ES-I3 (cell line): ENCODE measurements around the gene RAD51B.

Experiments
- H3K36me3 ChIP-seq: 2 replicates; pipeline ENCODE4 v1.6.1; 2013; ENCODE audit warnings: mild to moderate bottlenecking, low read length, control low read depth, moderate library complexity; ENCODE audit not compliant: insufficient read depth
- H3K4me1 ChIP-seq: 2 replicates; pipeline ENCODE4 v1.6.1; 2013; ENCODE audit warnings: mild to moderate bottlenecking, control low read depth, low read length; ENCODE audit not compliant: insufficient read depth
- H3K9ac ChIP-seq: 2 replicates; pipeline ENCODE4 v1.6.1; 2013; ENCODE audit warnings: low read depth, mild to moderate bottlenecking, low read length, moderate library complexity
- H3K9me3 ChIP-seq: 2 replicates; pipeline ENCODE4 v1.6.1; 2013; ENCODE audit warnings: mild to moderate bottlenecking, low read length, moderate library complexity; ENCODE audit not compliant: control insufficient read depth, insufficient read depth

The RAD51B gene

GRCh38 chr14:67900231-67900630 is 80.7 kb downstream of the RAD51B start:
- H3K4me1 ChIP-seq, result no peaks in the 10 kb centered on the region
- H3K36me3 ChIP-seq, result no peaks in the 10 kb centered on the region
- H3K9ac ChIP-seq, result no peak overlapping the region
- H3K9me3 ChIP-seq, result peaks cover 8% of the 10 kb centered on the region; the same call in 1 of the 2 replicates

- no peak overlapping the region for H3K9ac ChIP-seq
- H3K36me3 ChIP-seq, result no peaks in the 10 kb centered on the region
- H3K4me1 ChIP-seq, result no peaks in the 10 kb centered on the region; the same call in 1 of the 2 replicates
- no peaks in the 10 kb centered on the region for H3K9me3 ChIP-seq
These were observed 88.6 kb downstream of the RAD51B start for GRCh38 chr14:67908052-67908754.

- Histone ChIP-seq H3K9ac (no peak overlapping the region), H3K9me3 (no peaks in the 10 kb centered on the region), H3K36me3 (no peaks in the 10 kb centered on the region), H3K4me1 (no peaks in the 10 kb centered on the region; the same call in 1 of the 2 replicates)
These were observed 92.0 kb downstream of the RAD51B start for GRCh38 chr14:67911562-67911961.

- no peaks in the 10 kb centered on the region for H3K36me3 ChIP-seq
- H3K9ac ChIP-seq, result no peak overlapping the region
- peaks cover 8% of the 10 kb centered on the region for H3K4me1 ChIP-seq
- no peaks in the 10 kb centered on the region for H3K9me3 ChIP-seq
These were observed 96.9 kb downstream of the RAD51B start for GRCh38 chr14:67916430-67916829.

- peaks cover 8% of the 10 kb centered on the region for H3K4me1 ChIP-seq
- no peak overlapping the region for H3K9ac ChIP-seq
- H3K9me3 ChIP-seq, result no peaks in the 10 kb centered on the region
- no peaks in the 10 kb centered on the region for H3K36me3 ChIP-seq
These were observed 97.4 kb downstream of the RAD51B start for GRCh38 chr14:67917006-67917405.

- Histone ChIP-seq H3K36me3 (no peaks in the 10 kb centered on the region), H3K9me3 (no peaks in the 10 kb centered on the region), H3K4me1 (peaks cover 8% of the 10 kb centered on the region), H3K9ac (no peak overlapping the region)
These were observed 99.3 kb downstream of the RAD51B start for GRCh38 chr14:67918838-67919237.

- H3K9ac ChIP-seq, result no peak overlapping the region
- H3K4me1 ChIP-seq, result peaks cover 8% of the 10 kb centered on the region
- H3K9me3 ChIP-seq, result no peaks in the 10 kb centered on the region
- H3K36me3 ChIP-seq, result no peaks in the 10 kb centered on the region
These were observed 99.9 kb downstream of the RAD51B start for GRCh38 chr14:67919259-67920032.

GRCh38 chr14:67926821-67927220 is 107.2 kb downstream of the RAD51B start:
- no peak overlapping the region for H3K9ac ChIP-seq
- no peaks in the 10 kb centered on the region for H3K36me3 ChIP-seq
- no peaks in the 10 kb centered on the region; the same call in none of the 2 replicates for H3K9me3 ChIP-seq
- no peaks in the 10 kb centered on the region for H3K4me1 ChIP-seq

GRCh38 chr14:67927244-67927643 is 107.7 kb downstream of the RAD51B start:
- Histone ChIP-seq H3K9ac (no peak overlapping the region), H3K36me3 (no peaks in the 10 kb centered on the region), H3K9me3 (no peaks in the 10 kb centered on the region; the same call in none of the 2 replicates), H3K4me1 (no peaks in the 10 kb centered on the region)

GRCh38 chr14:67928375-67928774 is 108.8 kb downstream of the RAD51B start:
- Histone ChIP-seq H3K4me1 (peaks cover 10% of the 10 kb centered on the region), H3K9ac (0 out of 2 replicates have a peak overlapping the region, but pooled peaks have one; percentile 13), H3K36me3 (no peaks in the 10 kb centered on the region), H3K9me3 (no peaks in the 10 kb centered on the region; the same call in none of the 2 replicates)

- peaks cover 29% of the 10 kb centered on the region for H3K4me1 ChIP-seq
- H3K36me3 ChIP-seq, result no peaks in the 10 kb centered on the region
- no peaks in the 10 kb centered on the region; the same call in none of the 2 replicates for H3K9me3 ChIP-seq
- no peak overlapping the region for H3K9ac ChIP-seq
These were observed 113.2 kb downstream of the RAD51B start for GRCh38 chr14:67932708-67933246.

- no peaks in the 10 kb centered on the region; the same call in none of the 2 replicates for H3K9me3 ChIP-seq
These were observed 113.7 kb downstream of the RAD51B start for GRCh38 chr14:67933266-67933665.

GRCh38 chr14:67934087-67934486 is 114.5 kb downstream of the RAD51B start:
- no peaks in the 10 kb centered on the region for H3K36me3 ChIP-seq
- H3K9me3 ChIP-seq, result no peaks in the 10 kb centered on the region; the same call in none of the 2 replicates
- peaks cover 40% of the 10 kb centered on the region for H3K4me1 ChIP-seq
- H3K9ac ChIP-seq, result no peak overlapping the region

More at GRCh38 chr14:67933266-67933665, 113.7 kb downstream of the RAD51B start:
- Histone ChIP-seq H3K36me3 (no peaks in the 10 kb centered on the region), H3K4me1 (peaks cover 34% of the 10 kb centered on the region), H3K9ac (no peak overlapping the region)

- H3K9ac ChIP-seq, result no peak overlapping the region
- H3K36me3 ChIP-seq, result no peaks in the 10 kb centered on the region
- peaks cover 47% of the 10 kb centered on the region for H3K4me1 ChIP-seq
- no peaks in the 10 kb centered on the region; the same call in none of the 2 replicates for H3K9me3 ChIP-seq
These were observed 115.3 kb downstream of the RAD51B start for GRCh38 chr14:67934862-67935261.
